Neural cell (in vitro differentiated cells): ENCODE data around the gene MEAK7. TPM values are rescaled to one million over a fixed set of nuclear protein-coding genes. Genes with fewer than 3 reads are reported as not detected.

Experiments used
- H2AFZ ChIP-seq: fragments of 200-600, 300-800 bp; sonication (generic), shearing (Covaris generic); 2 replicates; pipeline ENCODE4 v1.6.0; 2014; ENCODE audit warnings: low read depth, mild to moderate bottlenecking, antibody characterized with exemption, low read length, moderate library complexity
- H3F3A ChIP-seq: fragments of 200-600 bp; shearing (Covaris generic); 2 replicates; pipeline ENCODE4 v1.6.1; 2016; ENCODE audit warnings: mild to moderate bottlenecking, moderate library complexity, mixed read lengths, antibody characterized with exemption, low read length; ENCODE audit not compliant: insufficient read depth, poor library complexity, severe bottlenecking
- H3K27ac ChIP-seq: fragments of 200-600, 300-800 bp; sonication (generic), shearing (Covaris generic); 2 replicates; pipeline ENCODE4 v1.5.1; 2014; ENCODE audit warnings: mild to moderate bottlenecking, low read length, moderate library complexity
- H3K27me3 ChIP-seq: fragments of 300-800, 200-600 bp; sonication (generic), shearing (Covaris generic); 2 replicates; pipeline ENCODE4 v1.6.0; 2014; ENCODE audit warnings: mild to moderate bottlenecking, low read depth, low read length, moderate library complexity; ENCODE audit not compliant: insufficient read depth
- H3K36me3 ChIP-seq: fragments of 300-800, 200-600 bp; sonication (generic), shearing (Covaris generic); 2 replicates; pipeline ENCODE4 v1.5.1; 2014; ENCODE audit warnings: mild to moderate bottlenecking, antibody characterized with exemption, low read length, moderate library complexity; ENCODE audit not compliant: insufficient read depth
- H3K4me2 ChIP-seq: fragments of 300-800, 200-600 bp; sonication (generic), shearing (Covaris generic); 2 replicates; pipeline ENCODE4 v1.6.0; 2014; ENCODE audit warnings: mild to moderate bottlenecking, low read length
- H3K4me3 ChIP-seq: fragments of 300-800, 200-600 bp; sonication (generic), shearing (Covaris generic); 2 replicates; pipeline ENCODE4 v1.5.1; 2014; ENCODE audit warnings: mild to moderate bottlenecking, low read length, moderate library complexity
- H3K79me2 ChIP-seq: fragments of 200-600 bp; shearing (Covaris generic); replicated peaks from 2 replicates; pipeline ENCODE4 v1.6.0; 2014; ENCODE audit warnings: mild to moderate bottlenecking, low read length, moderate library complexity; ENCODE audit not compliant: insufficient read depth
- H3K9ac ChIP-seq: fragments of 300-800, 200-600 bp; sonication (generic), shearing (Covaris generic); 2 replicates; pipeline ENCODE4 v1.6.1; 2016; ENCODE audit warnings: mild to moderate bottlenecking, low read length, mixed read lengths
- H3K9me2 ChIP-seq: fragments of 200-600 bp; shearing (Covaris generic); 2 replicates; pipeline ENCODE4 v1.6.1; 2016; ENCODE audit warnings: mild to moderate bottlenecking, low read length, mixed read lengths; ENCODE audit not compliant: insufficient read depth
- H3K9me3 ChIP-seq: fragments of 200-600, 300-800 bp; sonication (generic), shearing (Covaris generic); 2 replicates; pipeline ENCODE4 v1.6.1; 2016; ENCODE audit warnings: mild to moderate bottlenecking, mixed run types, low read length, moderate library complexity, mixed read lengths
- H4K20me1 ChIP-seq: fragments of 200-600 bp; shearing (Covaris generic); 2 replicates; pipeline ENCODE4 v1.6.1; 2016; ENCODE audit warnings: mild to moderate bottlenecking, mixed run types; ENCODE audit not compliant: insufficient read depth
- EP300 ChIP-seq: fragments of 450-650 bp; conservative IDR thresholded peaks from 2 replicates; pipeline ENCODE4 v1.6.1; 2014; ENCODE audit warnings: antibody characterized with exemption, mild to moderate bottlenecking, moderate library complexity; ENCODE audit not compliant: poor library complexity, severe bottlenecking
- EZH2 ChIP-seq: fragments of 200-600, 300-800 bp; shearing (Covaris generic), sonication (generic); IDR thresholded peaks from 2 replicates; pipeline ENCODE4 v1.6.1; 2014; ENCODE audit warnings: antibody characterized with exemption, low read length, borderline replicate concordance, mild to moderate bottlenecking; ENCODE audit not compliant: insufficient read depth, poor library complexity, severe bottlenecking
- MXI1 ChIP-seq: fragments of 450-650 bp; conservative IDR thresholded peaks from 2 replicates; pipeline ENCODE4 v1.6.1; 2014; ENCODE audit warnings: antibody characterized with exemption, mild to moderate bottlenecking; ENCODE audit not compliant: poor library complexity, severe bottlenecking
- POLR2AphosphoS5 ChIP-seq: IDR thresholded peaks from 2 replicates; pipeline ENCODE4 v1.6.1; 2012
- RAD21 ChIP-seq: fragments of 450-650 bp; conservative IDR thresholded peaks from 2 replicates; pipeline ENCODE4 v1.6.1; 2014; ENCODE audit warnings: antibody characterized with exemption, mild to moderate bottlenecking, moderate library complexity
- SMC3 ChIP-seq: fragments of 450-650 bp; conservative IDR thresholded peaks from 2 replicates; pipeline ENCODE4 v1.6.1; 2014; ENCODE audit warnings: antibody characterized with exemption, mild to moderate bottlenecking, moderate library complexity; ENCODE audit not compliant: poor library complexity
- TAF1 ChIP-seq: IDR thresholded peaks from 2 replicates; pipeline ENCODE4 v1.6.1; 2012; ENCODE audit warnings: low read depth
- polyA plus RNA-seq: library from polyadenylated mRNA; depleted of rRNA; stranded (reverse); fragments of >200 nt; gene quantifications from 2 replicates; pipeline ENCODE4 v1.2.3, GENCODE V29; 2014
- TF ChIP-seq, protein P1 (sequence below): IDR thresholded peaks from 2 replicates; pipeline ENCODE4 v1.6.1; 2012; ENCODE audit warnings: borderline replicate concordance
- TF ChIP-seq, protein P2 (sequence below): fragments of 450-650 bp; IDR thresholded peaks from 2 replicates; pipeline ENCODE4 v1.5.1; 2014; ENCODE audit warnings: antibody characterized with exemption, mild to moderate bottlenecking, moderate library complexity; ENCODE audit not compliant: poor library complexity, severe bottlenecking

Gene MEAK7
- polyA plus RNA-seq, 1 donor from 2014 or later, result 12.4 TPM

- Histone ChIP-seq H3K4me3 (no peak overlapping the region), H4K20me1 (no peaks in the 10 kb centered on the region), H3K36me3 (no peaks in the 10 kb centered on the region), H3K27ac (no peak overlapping the region), H3K79me2 (peaks cover 10% of the 10 kb centered on the region), H3K9me2 (no peaks in the 10 kb centered on the region), H3K4me2 (no peak overlapping the region), H3K9me3 (no peaks in the 10 kb centered on the region), H3F3A (no peaks in the 10 kb centered on the region), H3K27me3 (no peaks in the 10 kb centered on the region), H2AFZ (no peak overlapping the region), H3K9ac (no peak overlapping the region)
- no peak for TF ChIP-seq TAF1
- TF ChIP-seq MXI1, result no peak
- TF ChIP-seq RAD21, result no peak
- TF ChIP-seq, protein P1, sequence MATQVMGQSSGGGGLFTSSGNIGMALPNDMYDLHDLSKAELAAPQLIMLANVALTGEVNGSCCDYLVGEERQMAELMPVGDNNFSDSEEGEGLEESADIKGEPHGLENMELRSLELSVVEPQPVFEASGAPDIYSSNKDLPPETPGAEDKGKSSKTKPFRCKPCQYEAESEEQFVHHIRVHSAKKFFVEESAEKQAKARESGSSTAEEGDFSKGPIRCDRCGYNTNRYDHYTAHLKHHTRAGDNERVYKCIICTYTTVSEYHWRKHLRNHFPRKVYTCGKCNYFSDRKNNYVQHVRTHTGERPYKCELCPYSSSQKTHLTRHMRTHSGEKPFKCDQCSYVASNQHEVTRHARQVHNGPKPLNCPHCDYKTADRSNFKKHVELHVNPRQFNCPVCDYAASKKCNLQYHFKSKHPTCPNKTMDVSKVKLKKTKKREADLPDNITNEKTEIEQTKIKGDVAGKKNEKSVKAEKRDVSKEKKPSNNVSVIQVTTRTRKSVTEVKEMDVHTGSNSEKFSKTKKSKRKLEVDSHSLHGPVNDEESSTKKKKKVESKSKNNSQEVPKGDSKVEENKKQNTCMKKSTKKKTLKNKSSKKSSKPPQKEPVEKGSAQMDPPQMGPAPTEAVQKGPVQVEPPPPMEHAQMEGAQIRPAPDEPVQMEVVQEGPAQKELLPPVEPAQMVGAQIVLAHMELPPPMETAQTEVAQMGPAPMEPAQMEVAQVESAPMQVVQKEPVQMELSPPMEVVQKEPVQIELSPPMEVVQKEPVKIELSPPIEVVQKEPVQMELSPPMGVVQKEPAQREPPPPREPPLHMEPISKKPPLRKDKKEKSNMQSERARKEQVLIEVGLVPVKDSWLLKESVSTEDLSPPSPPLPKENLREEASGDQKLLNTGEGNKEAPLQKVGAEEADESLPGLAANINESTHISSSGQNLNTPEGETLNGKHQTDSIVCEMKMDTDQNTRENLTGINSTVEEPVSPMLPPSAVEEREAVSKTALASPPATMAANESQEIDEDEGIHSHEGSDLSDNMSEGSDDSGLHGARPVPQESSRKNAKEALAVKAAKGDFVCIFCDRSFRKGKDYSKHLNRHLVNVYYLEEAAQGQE, result no peak
- no peak for TF ChIP-seq EZH2
- no peak for TF ChIP-seq POLR2AphosphoS5
- TF ChIP-seq, protein P2, sequence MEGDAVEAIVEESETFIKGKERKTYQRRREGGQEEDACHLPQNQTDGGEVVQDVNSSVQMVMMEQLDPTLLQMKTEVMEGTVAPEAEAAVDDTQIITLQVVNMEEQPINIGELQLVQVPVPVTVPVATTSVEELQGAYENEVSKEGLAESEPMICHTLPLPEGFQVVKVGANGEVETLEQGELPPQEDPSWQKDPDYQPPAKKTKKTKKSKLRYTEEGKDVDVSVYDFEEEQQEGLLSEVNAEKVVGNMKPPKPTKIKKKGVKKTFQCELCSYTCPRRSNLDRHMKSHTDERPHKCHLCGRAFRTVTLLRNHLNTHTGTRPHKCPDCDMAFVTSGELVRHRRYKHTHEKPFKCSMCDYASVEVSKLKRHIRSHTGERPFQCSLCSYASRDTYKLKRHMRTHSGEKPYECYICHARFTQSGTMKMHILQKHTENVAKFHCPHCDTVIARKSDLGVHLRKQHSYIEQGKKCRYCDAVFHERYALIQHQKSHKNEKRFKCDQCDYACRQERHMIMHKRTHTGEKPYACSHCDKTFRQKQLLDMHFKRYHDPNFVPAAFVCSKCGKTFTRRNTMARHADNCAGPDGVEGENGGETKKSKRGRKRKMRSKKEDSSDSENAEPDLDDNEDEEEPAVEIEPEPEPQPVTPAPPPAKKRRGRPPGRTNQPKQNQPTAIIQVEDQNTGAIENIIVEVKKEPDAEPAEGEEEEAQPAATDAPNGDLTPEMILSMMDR, result no peak
- TF ChIP-seq EP300, result no peak
- TF ChIP-seq SMC3, result no peak
These were observed 4.0 kb upstream of the MEAK7 start for GRCh38 chr16:84508502-84508901.

DNA sequence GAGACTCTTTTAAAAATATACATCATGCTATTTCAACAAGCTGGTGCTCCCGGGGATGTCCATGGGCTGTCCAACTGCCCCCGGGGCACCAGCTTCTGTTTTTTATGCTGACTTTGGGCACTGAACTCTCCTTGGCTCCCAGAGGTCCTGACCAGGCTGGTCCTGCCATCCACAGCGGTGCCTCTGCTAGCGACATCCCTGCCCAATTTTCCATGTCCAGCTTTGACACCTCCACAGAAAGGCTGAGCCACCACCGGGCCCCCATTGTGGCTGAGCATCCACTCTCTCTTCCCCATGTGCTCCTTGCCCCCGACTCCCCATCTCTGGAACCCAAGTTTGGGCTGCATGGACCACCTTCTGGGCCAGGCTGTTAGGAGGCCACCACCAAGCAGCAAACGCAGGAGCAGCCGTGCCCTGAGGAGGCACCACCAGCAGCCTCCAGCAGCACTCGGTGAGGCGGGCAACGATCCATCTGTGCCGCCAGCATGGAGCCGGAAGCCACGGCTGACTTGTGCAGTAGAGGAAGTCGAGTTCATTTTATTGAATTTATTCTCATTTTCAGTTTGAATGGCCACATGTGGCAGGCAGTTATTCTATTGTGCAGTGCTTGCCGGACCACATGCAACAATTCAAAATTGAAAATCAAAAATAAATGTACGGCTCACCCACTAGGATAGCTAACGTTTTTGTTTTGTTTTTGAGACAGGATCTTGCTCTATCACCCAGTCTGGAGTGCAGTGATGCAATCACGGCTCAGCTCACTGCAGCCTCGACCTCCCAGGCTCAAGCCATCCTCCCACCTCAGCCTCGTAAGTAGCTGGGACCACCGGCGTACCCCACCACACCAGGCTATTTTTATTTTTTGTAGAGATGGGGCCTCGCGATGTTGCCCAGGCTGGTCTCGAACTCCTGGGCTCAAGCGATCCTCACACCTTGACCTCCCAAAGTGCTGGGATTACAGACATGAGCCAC, 2.8 kb upstream of the MEAK7 start:
- Histone ChIP-seq H4K20me1 (no peaks in the 10 kb centered on the region), H3K9me2 (no peaks in the 10 kb centered on the region), H3K4me2 (no peak overlapping the region), H3K27me3 (no peaks in the 10 kb centered on the region), H3K79me2 (peaks cover 13% of the 10 kb centered on the region), H3K4me3 (no peak overlapping the region), H3K9ac (no peak overlapping the region), H3K27ac (no peak overlapping the region), H3F3A (no peaks in the 10 kb centered on the region), H3K9me3 (no peaks in the 10 kb centered on the region), H2AFZ (no peak overlapping the region), H3K36me3 (no peaks in the 10 kb centered on the region)
- TF ChIP-seq SMC3 (no peak), TAF1 (no peak), MXI1 (no peak), EZH2 (no peak), EP300 (no peak), RAD21 (no peak), POLR2AphosphoS5 (no peak)
- TF ChIP-seq, protein P1, result no peak
- TF ChIP-seq, protein P2, result no peak
